Measurements from ENCODE around the gene SMC6. TPM values are rescaled to one million over a fixed set of nuclear protein-coding genes. Genes with fewer than 3 reads are reported as not detected.

The SMC6 gene
- polyA plus RNA-seq, 1 donor from 2014 or later: 20.1 TPM

DNA sequence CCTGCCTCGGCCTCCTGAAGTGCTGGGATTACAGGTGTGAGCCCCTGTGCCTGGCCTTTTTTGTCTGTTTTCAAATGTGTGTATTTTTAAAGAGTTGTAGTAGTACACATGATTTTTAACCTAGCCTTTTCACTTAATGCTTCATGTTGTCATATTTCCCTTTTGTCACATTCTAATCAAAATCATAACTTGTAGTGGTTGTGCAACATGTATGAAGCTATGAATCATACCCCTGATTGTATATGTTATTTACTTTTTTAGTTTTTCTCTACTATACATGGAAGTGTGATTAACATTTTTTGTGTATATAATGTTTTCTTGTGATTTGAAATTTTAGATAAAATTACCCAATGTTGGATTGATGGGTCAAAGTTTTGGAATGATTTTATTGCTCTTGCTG, 8.8 kb upstream of the SMC6 start:
- Histone ChIP-seq H3K9ac (ENCODE audit: low read length) (no peak overlapping the region), H3F3A (ENCODE audit: insufficient read depth, low read length, poor library complexity, severe bottlenecking) (no peaks in the 10 kb centered on the region), H3K27me3 (ENCODE audit: insufficient read depth, low read depth, low read length) (no peaks in the 10 kb centered on the region), H3K4me3 (ENCODE audit: low read length) (no peak overlapping the region), H2AFZ (ENCODE audit: low read depth, low read length) (no peak overlapping the region), H3K36me3 (ENCODE audit: insufficient read depth, low read length) (no peaks in the 10 kb centered on the region), H3K9me2 (ENCODE audit: insufficient read depth, low read length) (no peaks in the 10 kb centered on the region), H3K27ac (ENCODE audit: low read length) (no peak overlapping the region), H3K79me2 (replicated peaks; ENCODE audit: insufficient read depth, low read length) (no peaks in the 10 kb centered on the region), H3K4me2 (ENCODE audit: low read length) (no peak overlapping the region), H4K20me1 (ENCODE audit: insufficient read depth) (no peaks in the 10 kb centered on the region), H3K9me3 (ENCODE audit: low read length) (no peaks in the 10 kb centered on the region)
- no peak for TF ChIP-seq EZH2 (IDR thresholded peaks at IDR 0.05; ENCODE audit: borderline replicate concordance, insufficient read depth, low read length, poor library complexity, severe bottlenecking)

DNA sequence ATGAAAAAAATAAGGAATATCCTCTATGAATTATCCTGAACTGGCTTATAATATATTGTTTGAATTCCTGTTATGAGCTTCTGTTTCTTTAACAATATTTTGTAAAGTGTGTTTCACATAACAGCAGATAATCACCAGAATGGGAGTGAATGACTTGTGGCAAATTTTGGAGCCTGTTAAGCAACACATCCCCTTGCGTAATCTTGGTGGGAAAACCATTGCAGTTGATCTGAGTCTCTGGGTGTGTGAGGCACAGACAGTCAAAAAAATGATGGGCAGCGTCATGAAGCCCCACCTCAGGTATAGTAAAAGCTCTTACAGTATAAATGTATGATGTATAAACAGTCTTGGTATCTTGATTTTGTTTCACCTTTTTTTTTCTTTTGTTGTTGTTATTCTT, 6.2 kb upstream of the SMC6 start:
- no peak overlapping the region for H2AFZ ChIP-seq (ENCODE audit: low read depth, low read length)
- H3K9me3 ChIP-seq (ENCODE audit: low read length): no peaks in the 10 kb centered on the region
- no peak overlapping the region for H3K27ac ChIP-seq (ENCODE audit: low read length)
- H3K4me3 ChIP-seq (ENCODE audit: low read length): no peak overlapping the region
- no peak for TF ChIP-seq SMC3 (conservative IDR thresholded peaks at IDR 0.05; ENCODE audit: poor library complexity)
- no peak for TF ChIP-seq POLR2AphosphoS5 (IDR thresholded peaks at IDR 0.05)
- TF ChIP-seq RAD21 (conservative IDR thresholded peaks at IDR 0.05): no peak
- TF ChIP-seq MXI1 (conservative IDR thresholded peaks at IDR 0.05; ENCODE audit: poor library complexity, severe bottlenecking): no peak
- TF ChIP-seq TAF1 (IDR thresholded peaks at IDR 0.05; ENCODE audit: low read depth): no peak
- peaks cover 25% of the 10 kb centered on the region for H3K79me2 ChIP-seq (replicated peaks; ENCODE audit: insufficient read depth, low read length)
- H3K4me2 ChIP-seq (ENCODE audit: low read length): no peak overlapping the region
- H3K9ac ChIP-seq (ENCODE audit: low read length): no peak overlapping the region
- H3F3A ChIP-seq (ENCODE audit: insufficient read depth, low read length, poor library complexity, severe bottlenecking): no peaks in the 10 kb centered on the region
- H4K20me1 ChIP-seq (ENCODE audit: insufficient read depth): no peaks in the 10 kb centered on the region
- H3K9me2 ChIP-seq (ENCODE audit: insufficient read depth, low read length): no peaks in the 10 kb centered on the region
- H3K27me3 ChIP-seq (ENCODE audit: insufficient read depth, low read depth, low read length): no peaks in the 10 kb centered on the region
- no peaks in the 10 kb centered on the region for H3K36me3 ChIP-seq (ENCODE audit: insufficient read depth, low read length)

DNA sequence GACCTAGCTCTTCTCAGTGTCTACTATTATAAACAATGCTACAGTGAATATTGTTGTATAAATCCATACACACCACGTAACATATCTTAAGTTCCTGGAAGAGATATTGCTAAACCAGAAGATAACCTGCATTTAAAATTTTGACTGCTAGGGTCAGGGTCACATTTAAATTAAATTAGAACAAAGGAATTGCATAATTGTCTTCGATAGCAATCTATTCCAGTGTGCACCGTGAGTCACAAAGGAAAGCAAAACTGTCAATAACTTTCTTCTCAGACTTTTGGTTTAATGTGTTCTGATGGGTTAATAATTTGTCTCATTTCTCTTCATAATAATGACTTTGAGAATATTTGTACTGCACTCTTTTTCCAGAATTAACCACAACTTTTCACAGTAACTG, 4.5 kb upstream of the SMC6 start:
- Histone ChIP-seq H3K9ac (ENCODE audit: low read length) (no peak overlapping the region), H3K27me3 (ENCODE audit: insufficient read depth, low read depth, low read length) (no peaks in the 10 kb centered on the region), H3F3A (ENCODE audit: insufficient read depth, low read length, poor library complexity, severe bottlenecking) (no peaks in the 10 kb centered on the region), H3K9me3 (ENCODE audit: low read length) (no peaks in the 10 kb centered on the region), H4K20me1 (ENCODE audit: insufficient read depth) (no peaks in the 10 kb centered on the region), H3K9me2 (ENCODE audit: insufficient read depth, low read length) (no peaks in the 10 kb centered on the region), H3K27ac (ENCODE audit: low read length) (no peak overlapping the region), H3K4me3 (ENCODE audit: low read length) (no peak overlapping the region), H3K79me2 (replicated peaks; ENCODE audit: insufficient read depth, low read length) (peaks cover 29% of the 10 kb centered on the region), H2AFZ (ENCODE audit: low read depth, low read length) (no peak overlapping the region), H3K4me2 (ENCODE audit: low read length) (no peak overlapping the region), H3K36me3 (ENCODE audit: insufficient read depth, low read length) (no peaks in the 10 kb centered on the region)
- TF ChIP-seq MXI1 (conservative IDR thresholded peaks at IDR 0.05; ENCODE audit: poor library complexity, severe bottlenecking) (no peak), EZH2 (IDR thresholded peaks at IDR 0.05; ENCODE audit: borderline replicate concordance, insufficient read depth, low read length, poor library complexity, severe bottlenecking) (no peak), SMC3 (conservative IDR thresholded peaks at IDR 0.05; ENCODE audit: poor library complexity) (no peak)

DNA sequence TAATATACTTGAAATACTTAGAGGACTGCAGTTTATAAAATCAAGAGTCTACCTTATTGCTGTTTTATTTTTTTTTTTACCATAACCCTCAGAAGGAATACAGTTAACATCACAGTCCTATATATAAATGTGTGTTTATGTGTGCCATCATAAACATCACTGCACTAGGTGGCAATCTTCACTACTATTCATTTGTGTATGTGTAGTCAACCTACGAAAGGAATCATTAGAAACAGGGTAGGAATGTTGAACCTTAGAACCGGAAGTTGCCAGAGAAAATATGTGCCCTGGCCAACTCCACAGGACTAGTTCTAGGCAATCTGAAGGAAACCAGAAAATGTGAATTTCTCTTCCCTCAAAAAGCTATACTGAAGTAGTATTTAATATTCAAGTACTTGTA, 3.7 kb upstream of the SMC6 start:
- no peaks in the 10 kb centered on the region for H4K20me1 ChIP-seq (ENCODE audit: insufficient read depth)
- no peak overlapping the region for H3K9ac ChIP-seq (ENCODE audit: low read length)
- no peaks in the 10 kb centered on the region for H3K9me3 ChIP-seq (ENCODE audit: low read length)
- TF ChIP-seq, protein P1, sequence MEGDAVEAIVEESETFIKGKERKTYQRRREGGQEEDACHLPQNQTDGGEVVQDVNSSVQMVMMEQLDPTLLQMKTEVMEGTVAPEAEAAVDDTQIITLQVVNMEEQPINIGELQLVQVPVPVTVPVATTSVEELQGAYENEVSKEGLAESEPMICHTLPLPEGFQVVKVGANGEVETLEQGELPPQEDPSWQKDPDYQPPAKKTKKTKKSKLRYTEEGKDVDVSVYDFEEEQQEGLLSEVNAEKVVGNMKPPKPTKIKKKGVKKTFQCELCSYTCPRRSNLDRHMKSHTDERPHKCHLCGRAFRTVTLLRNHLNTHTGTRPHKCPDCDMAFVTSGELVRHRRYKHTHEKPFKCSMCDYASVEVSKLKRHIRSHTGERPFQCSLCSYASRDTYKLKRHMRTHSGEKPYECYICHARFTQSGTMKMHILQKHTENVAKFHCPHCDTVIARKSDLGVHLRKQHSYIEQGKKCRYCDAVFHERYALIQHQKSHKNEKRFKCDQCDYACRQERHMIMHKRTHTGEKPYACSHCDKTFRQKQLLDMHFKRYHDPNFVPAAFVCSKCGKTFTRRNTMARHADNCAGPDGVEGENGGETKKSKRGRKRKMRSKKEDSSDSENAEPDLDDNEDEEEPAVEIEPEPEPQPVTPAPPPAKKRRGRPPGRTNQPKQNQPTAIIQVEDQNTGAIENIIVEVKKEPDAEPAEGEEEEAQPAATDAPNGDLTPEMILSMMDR (IDR thresholded peaks at IDR 0.05; ENCODE audit: poor library complexity, severe bottlenecking): no peak
- TF ChIP-seq TAF1 (IDR thresholded peaks at IDR 0.05; ENCODE audit: low read depth) (no peak), RAD21 (conservative IDR thresholded peaks at IDR 0.05) (no peak), POLR2AphosphoS5 (IDR thresholded peaks at IDR 0.05) (no peak), EP300 (conservative IDR thresholded peaks at IDR 0.05; ENCODE audit: poor library complexity, severe bottlenecking) (no peak), MXI1 (conservative IDR thresholded peaks at IDR 0.05; ENCODE audit: poor library complexity, severe bottlenecking) (no peak), SMC3 (conservative IDR thresholded peaks at IDR 0.05; ENCODE audit: poor library complexity) (no peak), EZH2 (IDR thresholded peaks at IDR 0.05; ENCODE audit: borderline replicate concordance, insufficient read depth, low read length, poor library complexity, severe bottlenecking) (no peak)
- TF ChIP-seq, protein P2, sequence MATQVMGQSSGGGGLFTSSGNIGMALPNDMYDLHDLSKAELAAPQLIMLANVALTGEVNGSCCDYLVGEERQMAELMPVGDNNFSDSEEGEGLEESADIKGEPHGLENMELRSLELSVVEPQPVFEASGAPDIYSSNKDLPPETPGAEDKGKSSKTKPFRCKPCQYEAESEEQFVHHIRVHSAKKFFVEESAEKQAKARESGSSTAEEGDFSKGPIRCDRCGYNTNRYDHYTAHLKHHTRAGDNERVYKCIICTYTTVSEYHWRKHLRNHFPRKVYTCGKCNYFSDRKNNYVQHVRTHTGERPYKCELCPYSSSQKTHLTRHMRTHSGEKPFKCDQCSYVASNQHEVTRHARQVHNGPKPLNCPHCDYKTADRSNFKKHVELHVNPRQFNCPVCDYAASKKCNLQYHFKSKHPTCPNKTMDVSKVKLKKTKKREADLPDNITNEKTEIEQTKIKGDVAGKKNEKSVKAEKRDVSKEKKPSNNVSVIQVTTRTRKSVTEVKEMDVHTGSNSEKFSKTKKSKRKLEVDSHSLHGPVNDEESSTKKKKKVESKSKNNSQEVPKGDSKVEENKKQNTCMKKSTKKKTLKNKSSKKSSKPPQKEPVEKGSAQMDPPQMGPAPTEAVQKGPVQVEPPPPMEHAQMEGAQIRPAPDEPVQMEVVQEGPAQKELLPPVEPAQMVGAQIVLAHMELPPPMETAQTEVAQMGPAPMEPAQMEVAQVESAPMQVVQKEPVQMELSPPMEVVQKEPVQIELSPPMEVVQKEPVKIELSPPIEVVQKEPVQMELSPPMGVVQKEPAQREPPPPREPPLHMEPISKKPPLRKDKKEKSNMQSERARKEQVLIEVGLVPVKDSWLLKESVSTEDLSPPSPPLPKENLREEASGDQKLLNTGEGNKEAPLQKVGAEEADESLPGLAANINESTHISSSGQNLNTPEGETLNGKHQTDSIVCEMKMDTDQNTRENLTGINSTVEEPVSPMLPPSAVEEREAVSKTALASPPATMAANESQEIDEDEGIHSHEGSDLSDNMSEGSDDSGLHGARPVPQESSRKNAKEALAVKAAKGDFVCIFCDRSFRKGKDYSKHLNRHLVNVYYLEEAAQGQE (IDR thresholded peaks at IDR 0.05; ENCODE audit: borderline replicate concordance): no peak
- H3K27me3 ChIP-seq (ENCODE audit: insufficient read depth, low read depth, low read length): no peaks in the 10 kb centered on the region
- H3K9me2 ChIP-seq (ENCODE audit: insufficient read depth, low read length): no peaks in the 10 kb centered on the region
- H3K27ac ChIP-seq (ENCODE audit: low read length): no peak overlapping the region
- H2AFZ ChIP-seq (ENCODE audit: low read depth, low read length): no peak overlapping the region
- no peaks in the 10 kb centered on the region for H3K36me3 ChIP-seq (ENCODE audit: insufficient read depth, low read length)
- H3F3A ChIP-seq (ENCODE audit: insufficient read depth, low read length, poor library complexity, severe bottlenecking): no peaks in the 10 kb centered on the region
- H3K4me3 ChIP-seq (ENCODE audit: low read length): no peak overlapping the region
- peaks cover 34% of the 10 kb centered on the region for H3K79me2 ChIP-seq (replicated peaks; ENCODE audit: insufficient read depth, low read length)
- no peak overlapping the region for H3K4me2 ChIP-seq (ENCODE audit: low read length)

Measured in neural cell (in vitro differentiated cells).